HG02938 (cell line): Measurements from ENCODE around the gene COL23A1.
"Not testable (repeated sequence)": the region's sequence is repeated elsewhere in the genome, so short reads cannot be mapped to it uniquely, and the experiment has no call there.

Source experiments
- ATAC-seq: cut with Tn5 transposase; IDR thresholded peaks from one replicate; pipeline ENCODE4 v1.9.1; 2021; ENCODE audit warnings: mild to moderate bottlenecking, moderate library complexity; ENCODE audit not compliant: unreplicated experiment

Gene COL23A1

DNA sequence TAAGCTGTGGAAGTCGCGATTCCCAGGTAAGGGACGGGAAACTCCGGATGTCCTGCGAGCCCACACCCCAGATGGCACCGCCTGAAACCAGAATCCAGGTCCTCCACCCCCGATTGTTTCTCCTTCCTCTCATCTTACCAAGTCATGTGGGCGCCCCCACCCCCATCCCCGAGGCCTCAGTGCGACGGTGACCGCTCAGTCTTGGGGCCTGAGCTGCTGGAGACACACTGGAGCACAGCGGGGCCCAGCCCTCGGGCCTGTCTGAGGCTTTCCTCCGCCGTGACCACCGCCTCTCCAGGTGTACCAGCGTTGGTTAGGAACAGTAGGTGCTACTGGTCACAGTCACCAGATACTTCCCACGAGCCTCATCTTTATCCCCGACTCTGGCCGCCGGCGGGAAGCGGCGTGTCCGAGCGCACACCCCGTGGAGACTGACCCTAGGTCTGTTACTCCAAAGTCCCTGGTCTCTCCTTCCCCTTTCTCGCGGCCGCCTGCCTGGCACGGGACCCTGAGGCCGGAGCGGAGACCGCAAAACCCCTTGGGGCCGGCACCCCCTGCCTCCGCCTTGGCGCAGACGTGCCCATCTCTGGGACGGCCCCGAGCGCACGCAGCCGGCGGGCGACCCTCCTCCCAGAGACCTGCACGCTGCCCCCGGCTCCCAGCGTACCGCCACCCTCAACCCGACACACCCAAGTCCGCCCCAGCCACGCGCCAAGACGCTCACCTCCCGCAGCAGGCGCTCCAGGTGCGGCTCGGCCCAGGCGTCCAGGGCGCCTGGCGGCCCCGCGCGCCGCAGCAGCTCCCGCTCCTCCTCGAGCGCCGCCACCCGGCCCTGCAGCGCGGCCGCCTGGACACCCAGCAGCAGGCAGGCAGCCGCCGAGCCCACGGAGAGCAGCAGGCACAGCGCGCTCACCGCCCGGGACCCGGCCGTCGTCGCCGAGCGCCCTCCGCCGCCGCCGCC is 733 bp downstream of the COL23A1 start:
- ATAC-seq = no peak

DNA sequence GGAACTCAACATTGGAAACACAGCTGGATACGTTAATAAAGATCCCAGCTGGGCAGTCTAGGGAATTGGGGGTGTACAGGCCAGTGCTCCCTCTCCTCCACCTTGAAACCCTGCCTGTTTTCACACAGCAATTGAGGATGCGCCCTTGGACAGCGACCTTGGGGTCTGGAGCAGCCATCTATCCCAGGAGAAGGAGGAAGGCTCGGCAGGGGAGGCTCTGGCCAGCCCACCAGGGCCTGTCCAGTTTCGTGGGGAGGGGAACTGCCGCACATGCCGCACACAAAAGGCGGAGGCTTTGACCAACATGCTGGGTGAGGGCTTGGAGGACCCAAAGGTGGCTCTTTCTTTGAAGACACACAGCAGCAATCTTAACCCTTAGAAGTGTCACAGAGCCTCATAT is 1.4 kb downstream of the COL23A1 start:
- no peak for ATAC-seq

DNA sequence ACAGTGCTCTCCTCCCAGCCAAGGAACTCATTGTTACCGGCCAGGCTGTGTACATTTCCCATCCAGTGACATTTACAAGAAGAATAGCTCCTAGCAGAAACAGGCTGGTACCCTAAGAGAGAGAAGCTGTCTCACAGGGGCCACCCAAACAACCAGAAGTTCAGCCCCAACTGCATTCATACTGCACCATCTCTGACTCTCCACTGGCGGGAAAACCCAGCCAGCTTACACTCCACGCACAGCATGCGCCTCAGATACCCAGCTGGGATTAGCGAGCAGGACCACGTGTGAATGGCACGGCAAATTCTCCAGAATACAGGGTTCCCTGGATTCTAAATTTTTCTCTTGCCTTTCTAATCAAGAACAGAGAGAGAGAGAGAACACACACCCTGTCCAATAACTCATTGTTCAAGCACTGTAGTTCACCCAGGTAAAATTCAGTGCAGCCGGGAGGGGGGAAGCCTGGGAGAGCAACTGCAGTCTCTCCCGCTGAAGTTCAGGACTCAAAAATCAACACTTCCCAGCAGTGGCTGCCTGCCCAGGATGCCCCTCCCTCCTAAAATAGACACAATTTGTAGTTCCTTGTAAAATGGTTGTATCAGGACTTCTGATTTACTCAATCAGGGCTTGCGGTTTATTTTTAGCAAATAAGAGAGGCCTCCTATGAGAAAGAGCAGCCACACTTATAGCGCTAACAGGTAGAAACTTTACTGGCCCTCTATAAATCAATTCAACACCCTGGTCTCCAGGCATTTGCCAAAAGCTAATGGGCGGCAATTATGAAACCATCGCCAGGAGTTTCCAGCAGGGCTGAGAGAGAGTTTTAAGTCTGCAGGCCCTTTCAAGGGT is 2.2 kb downstream of the COL23A1 start:
- ATAC-seq = no peak

DNA sequence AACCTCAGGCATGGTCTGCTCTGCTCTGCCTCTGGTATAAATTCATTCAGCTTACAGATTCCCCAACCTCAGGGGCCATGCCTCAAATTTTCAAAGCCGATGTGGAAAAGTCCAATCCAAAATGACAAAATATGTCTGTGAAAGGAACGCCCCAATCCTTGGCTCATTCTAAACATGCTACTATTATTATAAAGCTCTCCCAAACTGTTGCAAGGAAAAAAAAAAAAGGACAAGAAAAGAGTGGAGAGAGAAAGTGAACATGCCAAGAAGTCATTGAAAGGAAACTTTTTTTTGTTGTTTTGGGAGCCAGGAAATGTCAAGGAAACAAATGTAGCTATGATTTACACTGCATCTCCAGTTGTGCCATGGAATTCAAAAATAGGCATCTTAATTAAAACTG is 3.8 kb downstream of the COL23A1 start:
- ATAC-seq = no peak

DNA sequence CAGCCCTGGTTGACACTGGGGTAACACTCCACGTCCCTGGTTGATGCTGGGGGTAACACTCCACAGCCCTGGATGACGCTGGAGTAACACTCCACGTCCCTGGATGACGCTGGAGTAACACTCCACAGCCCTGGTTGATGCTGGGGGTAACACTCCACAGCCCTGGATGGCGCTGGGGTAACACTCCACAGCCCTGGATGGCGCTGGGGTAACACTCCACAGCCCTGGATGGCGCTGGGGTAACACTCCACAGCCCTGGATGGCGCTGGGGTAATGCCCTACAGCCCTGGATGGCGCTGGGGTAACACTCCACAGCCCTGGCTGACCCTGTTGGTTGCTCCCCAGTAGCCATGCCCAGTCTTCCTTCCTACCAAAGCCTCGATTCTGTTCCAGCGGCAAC is 4.8 kb downstream of the COL23A1 start:
- ATAC-seq = not testable (repeated sequence)

DNA sequence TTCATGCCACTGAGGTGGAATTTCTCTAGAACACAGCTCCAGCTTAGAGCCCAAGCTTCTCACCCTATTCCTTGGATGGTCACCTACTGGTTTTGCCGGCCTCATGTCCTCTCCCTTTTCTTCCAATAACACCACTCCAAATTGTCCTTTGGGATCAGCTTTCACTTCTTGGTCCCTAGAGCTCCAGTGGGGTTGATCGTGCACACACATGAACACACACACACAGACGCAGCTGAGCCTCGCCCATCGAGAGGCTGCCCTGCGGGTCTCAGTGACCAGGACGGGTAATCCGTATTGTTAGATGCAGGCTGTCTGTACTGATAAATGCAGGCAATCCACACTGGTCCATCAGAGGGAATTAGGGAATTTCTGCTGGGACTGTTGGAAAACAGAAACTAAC is 6.9 kb downstream of the COL23A1 start:
- no peak for ATAC-seq

DNA sequence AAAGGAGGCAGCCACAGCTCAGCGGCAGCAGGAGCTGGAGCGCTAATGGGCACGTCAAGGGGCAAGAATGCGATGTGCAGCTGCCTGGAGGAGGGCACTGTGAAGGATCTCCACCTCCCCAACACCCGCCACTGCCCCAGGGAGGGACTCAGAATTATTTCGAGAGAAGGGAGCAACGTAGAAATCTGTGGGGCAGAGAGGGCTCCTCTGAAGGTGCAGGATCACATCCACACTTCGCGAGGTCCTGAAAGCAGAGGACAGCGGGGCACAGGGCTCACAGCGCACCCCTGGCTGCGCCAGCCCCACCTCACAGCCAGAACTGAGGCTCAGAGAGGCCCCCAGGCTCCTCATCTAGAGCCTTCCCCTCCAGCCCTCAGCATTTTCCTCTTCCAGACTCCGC is 7.9 kb downstream of the COL23A1 start:
- no peak for ATAC-seq

DNA sequence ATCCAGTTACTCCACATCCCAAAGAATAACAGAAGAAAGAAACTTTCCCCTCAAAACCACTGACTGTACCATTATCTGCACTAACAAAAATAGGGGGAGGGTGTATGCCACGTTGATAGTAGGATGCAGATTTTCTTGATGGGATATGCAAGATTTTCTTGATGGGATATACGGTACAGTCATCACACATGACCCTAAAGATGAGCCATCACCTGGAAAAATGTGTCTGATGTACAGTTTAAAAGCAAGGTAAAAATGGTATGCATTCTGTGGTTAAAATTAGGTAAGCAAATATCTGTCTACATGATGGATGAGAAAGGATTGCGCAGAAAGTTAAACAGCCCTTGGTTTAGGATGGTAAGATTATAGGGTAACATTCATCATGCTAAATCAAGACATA is 8.6 kb downstream of the COL23A1 start:
- no peak for ATAC-seq

DNA sequence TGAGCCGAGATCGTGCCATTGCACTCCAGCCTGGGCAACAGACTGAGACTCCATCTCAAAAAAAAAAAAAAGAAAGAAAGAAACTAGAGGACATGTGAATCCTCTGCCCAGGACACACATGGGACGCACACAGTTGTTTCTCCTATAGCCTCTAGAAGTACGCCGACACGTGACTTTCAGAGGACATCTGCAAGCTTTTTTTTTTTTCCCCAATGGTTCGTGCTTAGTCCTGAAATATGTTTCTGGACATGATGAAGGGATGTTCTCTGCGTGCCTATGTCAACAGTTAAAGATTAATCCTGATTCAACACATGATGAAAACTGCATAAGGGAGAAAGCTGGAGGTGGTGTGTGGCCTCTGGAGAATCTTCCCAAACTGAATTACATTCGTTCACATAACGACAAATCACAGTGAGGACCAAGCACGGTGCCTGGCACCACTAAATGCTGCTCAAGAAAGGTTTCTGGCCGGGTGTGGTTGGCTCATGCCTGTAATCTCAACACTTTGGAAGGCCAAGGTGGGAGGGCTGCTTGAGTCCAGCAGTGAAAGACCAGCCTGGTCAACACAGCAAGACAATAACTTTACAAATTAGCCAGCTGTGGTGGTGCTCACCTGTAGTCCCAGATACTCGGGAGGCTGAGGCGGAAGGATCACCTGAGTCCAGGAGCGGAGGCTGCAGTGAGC is 9.8 kb downstream of the COL23A1 start:
- no peak for ATAC-seq

DNA sequence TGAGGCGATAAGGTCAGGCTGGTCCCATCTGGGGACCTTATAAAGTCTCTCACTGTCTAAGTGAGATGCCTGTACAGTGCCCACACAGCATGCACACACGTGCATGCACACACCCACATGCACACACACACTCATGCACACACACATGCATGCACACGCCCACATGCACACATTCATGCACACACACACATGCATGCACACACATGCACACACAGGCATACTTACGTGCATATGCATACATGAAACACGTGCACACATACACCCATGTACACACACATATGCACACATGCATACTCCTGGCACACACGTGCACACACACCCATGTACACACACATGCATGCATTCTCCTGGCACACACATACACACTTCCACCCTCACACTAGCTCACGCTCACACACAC is 12.2 kb downstream of the COL23A1 start:
- ATAC-seq = no peak

DNA sequence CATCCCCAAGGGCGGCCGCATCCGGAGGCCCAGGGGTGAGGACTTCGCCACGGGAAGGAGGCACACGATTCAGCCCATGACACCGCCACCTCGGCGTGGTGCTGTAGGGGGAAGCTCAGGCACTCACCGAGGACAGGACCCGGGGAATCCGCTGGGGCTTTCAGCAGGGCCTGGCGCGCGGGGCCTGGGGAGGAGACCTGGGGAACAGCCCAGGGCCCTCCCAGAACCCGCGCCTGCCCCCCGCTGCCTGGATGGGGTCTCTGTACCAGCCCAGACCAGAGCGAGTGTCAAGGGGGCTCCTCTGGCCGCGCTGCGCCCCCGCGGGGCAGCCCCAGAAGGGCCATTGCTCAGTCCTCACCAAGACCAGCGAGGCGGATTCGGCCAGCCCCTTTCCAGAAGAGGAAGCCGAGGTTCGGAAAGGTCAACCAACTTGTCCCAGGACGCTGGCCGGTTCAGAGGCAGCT is 12.8 kb downstream of the COL23A1 start:
- ATAC-seq = no peak

DNA sequence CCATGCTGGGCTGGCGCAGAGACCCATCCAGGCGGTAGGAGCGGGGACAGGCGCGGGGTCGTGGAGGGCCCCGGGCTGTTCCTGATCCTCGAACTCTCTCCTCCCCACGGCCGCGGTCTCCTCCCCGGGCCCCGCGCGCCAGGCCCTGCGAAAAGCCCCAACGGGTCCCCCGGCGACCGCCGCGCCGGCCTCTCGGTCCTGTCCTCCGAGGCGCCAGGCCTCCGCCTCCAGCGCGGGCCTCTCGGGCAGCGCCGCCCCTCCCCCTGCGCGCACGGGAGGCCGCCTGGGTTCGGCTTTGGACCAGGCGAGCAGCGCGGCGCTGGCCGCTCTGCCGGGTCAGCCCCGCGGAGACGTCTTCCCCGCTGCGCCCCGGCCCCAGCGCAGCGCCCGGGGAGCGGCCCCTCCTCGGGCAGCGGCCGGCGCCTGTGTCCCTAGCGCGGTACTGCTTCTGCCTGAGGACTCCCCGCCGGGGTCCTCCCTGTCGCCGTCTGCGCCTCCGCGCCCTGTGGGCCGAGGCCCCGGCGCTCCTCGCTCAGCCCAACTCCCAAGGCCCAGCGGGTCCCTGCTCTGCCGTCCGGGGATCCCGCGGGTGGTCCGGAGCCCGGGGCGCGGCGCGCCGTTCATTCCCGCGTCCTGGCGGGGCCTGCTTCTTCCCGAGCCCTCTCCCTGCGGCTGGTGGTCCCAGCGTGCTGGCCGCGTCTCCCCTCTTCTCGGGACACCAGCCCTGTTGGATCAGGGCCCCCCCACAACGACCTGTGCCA is 13.4 kb downstream of the COL23A1 start:
- no peak for ATAC-seq

DNA sequence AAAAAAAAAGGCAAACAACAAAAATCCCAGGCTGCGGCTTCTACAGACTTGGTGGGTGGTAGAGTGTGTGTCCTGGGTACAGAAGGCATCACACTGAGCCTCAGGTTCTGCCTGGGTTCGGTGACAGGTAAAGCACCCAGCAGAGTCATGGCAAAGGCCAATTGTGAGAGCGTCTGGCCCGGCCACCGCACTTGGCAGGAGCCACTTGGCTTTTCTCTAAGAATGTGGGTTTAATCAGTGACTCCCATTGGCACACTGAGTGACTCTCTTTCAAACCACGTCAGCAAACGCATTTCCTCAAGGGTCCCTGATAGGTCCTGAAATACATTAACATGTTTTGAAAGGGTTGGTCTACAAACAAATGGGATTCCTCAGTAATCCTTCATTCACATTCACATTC is 17.0 kb downstream of the COL23A1 start:
- no peak for ATAC-seq

DNA sequence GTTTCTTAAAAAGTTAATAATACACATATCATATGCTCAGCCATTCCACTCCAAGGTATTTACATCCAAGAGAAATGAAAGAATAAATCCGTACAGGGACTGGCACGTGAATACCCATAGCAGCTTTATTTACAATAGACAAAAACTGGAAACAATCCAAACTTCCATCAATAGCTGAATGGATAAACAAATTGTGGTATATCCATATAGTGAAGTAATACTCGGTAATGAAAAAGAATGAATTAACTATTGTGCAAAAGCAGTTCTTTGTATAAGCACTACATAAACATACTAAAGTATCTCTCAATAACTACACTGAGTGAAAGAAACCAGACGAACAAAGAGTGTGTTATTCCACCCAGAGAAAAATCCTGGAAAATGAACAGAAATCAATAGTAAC is 17.6 kb downstream of the COL23A1 start:
- no peak for ATAC-seq

DNA sequence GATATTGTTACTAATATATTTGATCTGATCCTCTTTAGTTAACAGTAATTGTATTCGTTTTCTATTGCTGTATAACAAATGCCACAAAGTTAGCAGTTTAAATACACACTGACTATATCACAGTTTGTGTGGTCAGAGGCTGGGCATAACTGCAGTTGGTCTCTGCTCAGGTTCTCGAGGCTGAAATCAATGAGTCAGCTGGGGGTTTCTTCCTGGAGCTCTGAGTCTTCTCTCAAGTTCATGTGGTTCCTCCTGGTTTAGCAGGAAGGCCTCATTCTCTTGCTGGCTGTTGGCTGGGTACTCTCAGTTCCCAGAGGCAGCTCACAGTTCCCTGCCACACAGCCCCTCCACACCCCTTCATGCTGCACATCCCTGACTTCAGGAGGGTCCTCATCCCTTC is 20.7 kb downstream of the COL23A1 start:
- no peak for ATAC-seq

DNA sequence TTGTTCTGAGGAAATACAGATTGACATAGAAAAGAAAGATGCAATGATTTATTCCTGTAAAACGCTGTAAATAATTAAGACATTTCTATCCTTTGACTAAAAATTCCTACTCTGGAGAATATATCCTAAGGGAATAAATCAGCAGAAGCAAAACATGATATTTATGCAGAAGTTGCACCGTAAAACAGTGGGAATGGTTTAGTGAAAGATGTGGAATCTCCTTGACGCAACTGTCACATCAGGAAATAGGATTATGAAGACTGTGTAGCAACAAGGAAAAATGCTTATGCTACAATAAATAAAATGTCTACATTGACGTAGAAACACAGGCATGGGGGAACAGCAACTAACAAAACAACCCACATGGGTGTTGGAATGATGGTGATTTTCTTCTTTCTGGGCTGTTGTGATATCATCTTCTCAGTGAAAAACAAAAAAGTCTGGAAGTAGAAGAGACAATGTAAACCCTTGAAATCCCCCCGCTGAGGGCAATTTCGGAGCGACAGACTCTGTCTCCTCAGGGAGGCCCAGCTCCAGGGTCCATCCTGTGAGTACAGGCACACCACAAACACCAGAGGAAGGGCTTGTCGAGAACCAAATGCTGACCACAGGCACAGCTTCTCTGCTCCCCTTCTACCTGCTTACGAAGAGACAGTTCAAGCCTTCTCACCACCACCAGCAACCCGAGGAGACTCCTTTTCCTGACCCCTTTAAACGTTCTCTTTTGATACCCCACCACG is 25.2 kb downstream of the COL23A1 start:
- ATAC-seq = no peak

DNA sequence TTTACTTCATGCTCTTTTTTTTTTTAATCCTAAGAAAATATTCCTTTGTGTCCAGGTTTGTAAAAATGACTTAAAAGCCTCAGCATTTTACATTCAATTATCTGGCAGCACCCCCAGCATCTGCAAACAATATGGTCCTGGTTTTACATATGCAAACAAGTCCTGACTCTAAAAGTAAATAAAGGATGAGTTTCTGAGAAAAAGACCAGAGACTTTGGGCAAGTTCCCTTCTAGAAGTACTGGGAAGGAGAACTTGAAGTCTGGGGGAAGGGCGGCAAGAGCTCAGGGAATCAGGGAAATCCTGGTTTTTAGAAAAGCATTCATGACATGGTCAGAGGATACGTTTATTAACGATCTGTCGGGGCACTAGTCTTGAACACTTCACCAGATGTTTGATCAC is 25.8 kb downstream of the COL23A1 start:
- ATAC-seq = no peak

DNA sequence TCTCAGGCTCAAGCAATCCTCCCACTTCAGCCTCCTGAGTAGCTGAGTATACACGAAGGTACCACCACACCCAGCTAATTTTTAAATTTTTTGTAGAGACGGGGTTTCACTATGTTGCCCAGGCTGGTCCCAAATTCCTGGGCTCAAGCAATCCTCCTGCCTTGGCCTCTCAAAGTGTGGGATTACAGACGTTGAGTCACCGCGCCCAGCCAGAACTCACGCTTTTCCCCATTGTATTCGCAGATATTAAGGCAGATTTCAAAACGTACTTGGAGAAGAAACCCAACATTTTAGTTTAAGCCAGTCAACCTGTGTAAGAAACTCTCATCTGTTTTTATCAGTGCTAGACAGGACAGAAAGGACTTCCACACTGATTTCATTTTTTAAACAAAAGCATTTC is 26.6 kb downstream of the COL23A1 start:
- ATAC-seq = no peak

DNA sequence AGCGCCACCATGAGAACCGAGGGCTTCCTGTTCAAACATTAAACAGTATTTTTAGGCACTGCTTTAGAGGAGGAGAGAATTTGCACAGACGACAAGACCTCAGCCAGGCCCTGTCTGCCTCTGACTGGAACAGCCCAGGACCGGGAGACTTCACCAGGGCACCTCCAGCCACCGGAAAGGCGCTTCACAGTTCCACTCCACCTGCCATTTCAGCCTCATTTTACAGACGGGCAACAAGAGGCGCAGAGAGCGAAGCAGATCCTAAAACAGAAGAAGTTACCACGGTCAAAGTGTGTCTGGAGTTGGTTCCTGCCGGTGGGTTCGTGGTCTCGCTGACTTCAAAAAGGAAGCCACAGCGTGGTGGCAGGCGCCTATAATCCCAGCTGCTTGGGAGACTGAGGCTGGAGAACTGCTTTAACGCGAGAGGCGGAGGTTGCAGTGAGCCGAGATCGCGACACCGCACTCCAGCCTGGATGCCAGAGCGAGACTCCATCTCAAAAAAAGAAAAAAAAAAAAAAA is 28.4 kb downstream of the COL23A1 start:
- ATAC-seq = no peak

DNA sequence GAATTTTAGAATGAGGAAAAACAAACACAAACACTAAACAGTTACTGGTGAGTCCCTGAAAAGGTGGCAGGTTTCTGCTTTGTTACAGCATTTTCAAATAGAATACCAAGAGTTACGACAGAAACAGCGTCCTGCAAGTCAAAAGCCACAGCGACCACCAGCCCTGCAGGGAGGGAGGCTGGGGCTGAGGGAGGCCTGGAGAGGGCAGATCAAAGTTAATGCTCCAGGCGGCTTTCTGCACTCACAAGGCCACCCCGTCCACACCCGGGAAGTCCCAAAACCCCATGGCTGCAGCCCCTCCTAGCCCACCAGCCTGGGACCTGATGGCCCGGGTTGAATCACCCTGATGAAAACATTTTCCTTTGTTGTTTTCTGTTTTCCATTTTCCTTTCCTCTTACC is 29.3 kb downstream of the COL23A1 start:
- ATAC-seq = no peak
